Subcutaneous adipose tissue (tissue), 4 donors: Measurements from ENCODE around the gene SCGB3A2. TPM values are rescaled to one million over a fixed set of nuclear protein-coding genes. Genes with fewer than 3 reads are reported as not detected.

Experiments used
- total RNA-seq, 4 donors: library from RNA; depleted of rRNA; stranded (reverse); fragments of >200 nt; gene quantifications; one replicate each; pipeline ENCODE4 v1.1.0, GENCODE V29; 2016
- TF ChIP-seq, protein P1 (sequence below): fragments of 450-650 bp; IDR thresholded peaks from one replicate; pipeline ENCODE4 v1.5.1; 2016; ENCODE audit warnings: low read depth, mild to moderate bottlenecking, control low read depth, antibody characterized with exemption, moderate library complexity

SCGB3A2 gene
- total RNA-seq, 4 donors from 2014 or later = not detected

GRCh38 chr5:147854894-147855773 is 23.4 kb upstream of the SCGB3A2 start:
- TF ChIP-seq, protein P1, sequence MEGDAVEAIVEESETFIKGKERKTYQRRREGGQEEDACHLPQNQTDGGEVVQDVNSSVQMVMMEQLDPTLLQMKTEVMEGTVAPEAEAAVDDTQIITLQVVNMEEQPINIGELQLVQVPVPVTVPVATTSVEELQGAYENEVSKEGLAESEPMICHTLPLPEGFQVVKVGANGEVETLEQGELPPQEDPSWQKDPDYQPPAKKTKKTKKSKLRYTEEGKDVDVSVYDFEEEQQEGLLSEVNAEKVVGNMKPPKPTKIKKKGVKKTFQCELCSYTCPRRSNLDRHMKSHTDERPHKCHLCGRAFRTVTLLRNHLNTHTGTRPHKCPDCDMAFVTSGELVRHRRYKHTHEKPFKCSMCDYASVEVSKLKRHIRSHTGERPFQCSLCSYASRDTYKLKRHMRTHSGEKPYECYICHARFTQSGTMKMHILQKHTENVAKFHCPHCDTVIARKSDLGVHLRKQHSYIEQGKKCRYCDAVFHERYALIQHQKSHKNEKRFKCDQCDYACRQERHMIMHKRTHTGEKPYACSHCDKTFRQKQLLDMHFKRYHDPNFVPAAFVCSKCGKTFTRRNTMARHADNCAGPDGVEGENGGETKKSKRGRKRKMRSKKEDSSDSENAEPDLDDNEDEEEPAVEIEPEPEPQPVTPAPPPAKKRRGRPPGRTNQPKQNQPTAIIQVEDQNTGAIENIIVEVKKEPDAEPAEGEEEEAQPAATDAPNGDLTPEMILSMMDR = no peak

GRCh38 chr5:147855774-147856069 is 22.8 kb upstream of the SCGB3A2 start:
- TF ChIP-seq, protein P1 = no peak

- TF ChIP-seq, protein P1 = no peak
Observed at GRCh38 chr5:147856801-147857200, 21.7 kb upstream of the SCGB3A2 start.

GRCh38 chr5:147857302-147858129 is 21.0 kb upstream of the SCGB3A2 start:
- TF ChIP-seq, protein P1 = no peak

- TF ChIP-seq, protein P1 = no peak
Observed at GRCh38 chr5:147858565-147858964, 19.9 kb upstream of the SCGB3A2 start.

DNA sequence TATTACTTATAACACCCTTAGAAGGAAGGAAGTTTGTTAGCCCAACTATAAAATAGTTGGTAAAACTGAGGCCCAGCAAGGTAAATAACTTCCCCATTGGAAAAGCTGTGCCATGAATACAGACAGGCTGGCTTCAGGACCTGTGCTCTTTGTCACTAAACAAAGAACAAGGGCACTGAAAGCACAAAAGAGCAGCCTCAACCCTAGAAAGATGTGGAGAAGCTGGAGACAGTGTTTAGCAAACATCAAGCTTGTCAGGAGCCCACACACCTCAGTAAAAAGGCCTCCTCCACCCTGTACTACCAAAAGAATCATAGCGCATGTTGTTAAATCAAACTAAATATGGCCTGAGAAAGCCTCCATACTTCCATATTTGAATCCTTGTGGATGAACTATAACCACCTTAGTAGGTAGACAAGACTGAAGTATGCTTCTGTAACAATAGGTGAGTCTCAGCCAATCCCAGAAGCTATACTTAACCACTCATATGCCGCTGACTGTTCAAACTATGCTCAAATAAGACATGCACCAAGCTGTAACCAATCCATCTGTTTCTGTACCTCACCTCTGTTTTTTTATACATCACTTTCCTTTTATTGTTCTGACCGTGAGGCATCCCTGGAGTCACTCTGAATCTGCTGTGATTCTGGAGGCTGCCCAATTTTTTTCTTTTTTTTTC is 18.4 kb upstream of the SCGB3A2 start:
- TF ChIP-seq, protein P1 = no peak

DNA sequence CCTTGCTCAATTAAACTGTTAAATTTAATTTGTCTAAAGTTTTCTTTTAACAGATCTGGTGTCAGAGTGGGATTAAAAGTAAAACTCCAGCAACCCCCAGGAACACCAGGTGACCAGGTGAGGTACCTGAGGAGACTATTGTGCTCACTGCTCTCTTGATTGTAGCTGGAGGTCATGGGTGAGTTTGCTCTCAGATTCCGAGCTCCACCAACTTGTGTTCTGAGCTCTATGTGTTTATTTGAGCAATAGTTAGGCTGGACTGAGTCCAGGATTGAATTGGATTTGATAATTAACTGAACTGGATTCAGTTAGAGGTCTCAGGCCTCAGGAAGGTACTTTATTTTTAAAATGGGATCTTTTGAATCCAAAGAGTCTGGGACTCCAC is 17.9 kb upstream of the SCGB3A2 start:
- TF ChIP-seq, protein P1 = no peak
